MM.1S (cell line): ENCODE data around the gene METAP1D.

Source experiments
- DNase-seq: peaks from one replicate; pipeline ENCODE4 v3.0.0-alpha.2; 2015
- H2AFZ ChIP-seq: fragments of 300-600 bp; sonication (generic); 2 replicates; pipeline ENCODE4 v1.6.0; 2016; ENCODE audit warnings: antibody characterized with exemption, low read length
- H3F3A ChIP-seq: fragments of 300-600 bp; sonication (generic); 2 replicates; pipeline ENCODE4 v1.6.1; 2016; ENCODE audit warnings: mild to moderate bottlenecking, antibody characterized with exemption, low read length, moderate library complexity, mixed read lengths; ENCODE audit not compliant: insufficient read depth
- H3K27ac ChIP-seq: fragments of 300-600 bp; sonication (generic); 2 replicates; pipeline ENCODE4 v1.5.1; 2016; ENCODE audit warnings: mild to moderate bottlenecking, low read length
- H3K27me3 ChIP-seq: fragments of 300-600 bp; sonication (generic); replicated peaks from 2 replicates; pipeline ENCODE4 v1.6.0; 2016; ENCODE audit warnings: low read length; ENCODE audit not compliant: insufficient read depth
- H3K36me3 ChIP-seq: fragments of 300-600 bp; sonication (generic); replicated peaks from 2 replicates; pipeline ENCODE4 v1.6.1; 2016; ENCODE audit warnings: mild to moderate bottlenecking, low read length, mixed read lengths; ENCODE audit not compliant: insufficient read depth
- H3K4me1 ChIP-seq: fragments of 300-600 bp; sonication (generic); 2 replicates; pipeline ENCODE4 v1.6.1; 2016; ENCODE audit warnings: low read length, mixed read lengths
- H3K4me2 ChIP-seq: fragments of 300-600 bp; sonication (generic); 2 replicates; pipeline ENCODE4 v1.6.0; 2016; ENCODE audit warnings: low read depth, low read length
- H3K4me3 ChIP-seq: fragments of 300-600 bp; sonication (generic); 2 replicates; pipeline ENCODE4 v1.5.1; 2016; ENCODE audit warnings: low read length, mixed read lengths
- H3K79me2 ChIP-seq: fragments of 300-600 bp; sonication (generic); 2 replicates; pipeline ENCODE4 v1.6.1; 2016; ENCODE audit warnings: mixed run types, low read length, mixed read lengths
- H3K9ac ChIP-seq: fragments of 300-600 bp; sonication (generic); 2 replicates; pipeline ENCODE4 v1.6.1; 2016; ENCODE audit warnings: low read length, mixed read lengths
- H3K9me2 ChIP-seq: fragments of 300-600 bp; sonication (generic); replicated peaks from 2 replicates; pipeline ENCODE4 v1.6.1; 2016; ENCODE audit warnings: mild to moderate bottlenecking, low read length, mixed read lengths; ENCODE audit not compliant: insufficient read depth
- H3K9me3 ChIP-seq: fragments of 300-600 bp; sonication (generic); replicated peaks from 2 replicates; pipeline ENCODE4 v1.6.1; 2016; ENCODE audit warnings: mild to moderate bottlenecking, low read length, mixed read lengths; ENCODE audit not compliant: insufficient read depth
- H4K20me1 ChIP-seq: fragments of 300-600 bp; sonication (generic); 2 replicates; pipeline ENCODE4 v1.6.1; 2016; ENCODE audit warnings: mild to moderate bottlenecking, low read length, moderate library complexity, mixed read lengths; ENCODE audit not compliant: insufficient read depth
- EZH2 ChIP-seq: fragments of 300-600 bp; sonication (generic); optimal IDR thresholded peaks from 2 replicates; pipeline ENCODE3; 2017; ENCODE audit warnings: low read depth, mild to moderate bottlenecking, antibody characterized with exemption, low read length, mixed read lengths
- EZH2phosphoT487 ChIP-seq: fragments of 300-600 bp; sonication (generic); IDR thresholded peaks from 2 replicates; pipeline ENCODE4 v1.6.1; 2018; ENCODE audit warnings: antibody characterized with exemption, low read length
- TF ChIP-seq, protein P1 (sequence below): fragments of 300-600 bp; sonication (generic); IDR thresholded peaks from 2 replicates; pipeline ENCODE4 v1.5.1; 2016; ENCODE audit warnings: antibody characterized with exemption, low read length, mixed read lengths

METAP1D gene

DNA sequence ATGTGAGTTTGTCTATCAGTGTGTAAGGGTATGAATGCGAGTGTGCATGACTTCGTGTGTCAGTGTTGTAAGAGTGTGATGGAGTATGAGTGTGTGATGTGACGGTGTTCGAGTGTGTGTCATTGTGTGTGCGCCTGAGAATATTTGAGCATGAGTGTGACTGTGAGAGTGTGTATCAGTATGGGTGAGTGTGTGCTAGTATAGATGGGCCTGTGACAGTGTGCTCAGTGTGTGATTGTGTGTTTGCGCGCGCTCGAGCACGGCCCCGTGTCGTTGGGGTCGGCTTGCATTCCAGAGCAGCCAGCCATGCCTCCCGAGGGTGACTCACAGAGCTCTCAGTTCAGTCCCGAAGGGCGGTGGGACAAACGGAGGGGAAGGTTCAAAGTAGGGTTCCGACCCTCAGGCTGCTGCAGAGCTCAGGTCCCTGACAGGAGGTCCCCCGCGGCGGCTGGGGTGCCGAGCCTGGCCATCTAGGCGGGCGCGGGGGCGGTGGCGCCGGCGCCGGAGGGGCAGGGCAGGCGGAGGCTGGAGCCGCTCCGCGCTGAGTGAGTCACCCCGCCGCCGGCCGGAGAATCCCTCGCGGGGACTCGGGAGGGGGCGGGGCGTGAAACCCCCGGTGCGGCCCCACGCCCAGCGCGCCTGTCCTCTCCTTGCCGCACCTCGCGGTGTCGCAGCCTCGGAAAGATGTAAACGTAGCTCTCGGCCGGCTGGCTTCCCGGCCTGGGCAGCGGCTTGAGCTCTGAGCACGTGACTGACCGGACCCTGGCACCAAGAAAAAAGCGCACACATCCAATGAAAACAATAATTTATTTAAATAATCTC, 99.1 kb downstream of the METAP1D start:
- Histone ChIP-seq H3K79me2 (no peaks in the 10 kb centered on the region), H3K4me3 (no peak overlapping the region), H3K4me2 (no peak overlapping the region), H3F3A (no peaks in the 10 kb centered on the region), H4K20me1 (no peaks in the 10 kb centered on the region), H3K36me3 (no peaks in the 10 kb centered on the region), H3K9me3 (no peaks in the 10 kb centered on the region), H3K9me2 (no peaks in the 10 kb centered on the region), H3K4me1 (0 out of 2 replicates have a peak, but pooled peaks cover 5% of the 10 kb centered on the region), H3K9ac (no peak overlapping the region), H2AFZ (no peak overlapping the region), H3K27ac (no peak overlapping the region), H3K27me3 (peaks cover 82% of the 10 kb centered on the region)
- no peak for DNase-seq
- TF ChIP-seq, protein P1, sequence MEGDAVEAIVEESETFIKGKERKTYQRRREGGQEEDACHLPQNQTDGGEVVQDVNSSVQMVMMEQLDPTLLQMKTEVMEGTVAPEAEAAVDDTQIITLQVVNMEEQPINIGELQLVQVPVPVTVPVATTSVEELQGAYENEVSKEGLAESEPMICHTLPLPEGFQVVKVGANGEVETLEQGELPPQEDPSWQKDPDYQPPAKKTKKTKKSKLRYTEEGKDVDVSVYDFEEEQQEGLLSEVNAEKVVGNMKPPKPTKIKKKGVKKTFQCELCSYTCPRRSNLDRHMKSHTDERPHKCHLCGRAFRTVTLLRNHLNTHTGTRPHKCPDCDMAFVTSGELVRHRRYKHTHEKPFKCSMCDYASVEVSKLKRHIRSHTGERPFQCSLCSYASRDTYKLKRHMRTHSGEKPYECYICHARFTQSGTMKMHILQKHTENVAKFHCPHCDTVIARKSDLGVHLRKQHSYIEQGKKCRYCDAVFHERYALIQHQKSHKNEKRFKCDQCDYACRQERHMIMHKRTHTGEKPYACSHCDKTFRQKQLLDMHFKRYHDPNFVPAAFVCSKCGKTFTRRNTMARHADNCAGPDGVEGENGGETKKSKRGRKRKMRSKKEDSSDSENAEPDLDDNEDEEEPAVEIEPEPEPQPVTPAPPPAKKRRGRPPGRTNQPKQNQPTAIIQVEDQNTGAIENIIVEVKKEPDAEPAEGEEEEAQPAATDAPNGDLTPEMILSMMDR, result no peak
- TF ChIP-seq EZH2 (no peak), EZH2phosphoT487 (no peak)

DNA sequence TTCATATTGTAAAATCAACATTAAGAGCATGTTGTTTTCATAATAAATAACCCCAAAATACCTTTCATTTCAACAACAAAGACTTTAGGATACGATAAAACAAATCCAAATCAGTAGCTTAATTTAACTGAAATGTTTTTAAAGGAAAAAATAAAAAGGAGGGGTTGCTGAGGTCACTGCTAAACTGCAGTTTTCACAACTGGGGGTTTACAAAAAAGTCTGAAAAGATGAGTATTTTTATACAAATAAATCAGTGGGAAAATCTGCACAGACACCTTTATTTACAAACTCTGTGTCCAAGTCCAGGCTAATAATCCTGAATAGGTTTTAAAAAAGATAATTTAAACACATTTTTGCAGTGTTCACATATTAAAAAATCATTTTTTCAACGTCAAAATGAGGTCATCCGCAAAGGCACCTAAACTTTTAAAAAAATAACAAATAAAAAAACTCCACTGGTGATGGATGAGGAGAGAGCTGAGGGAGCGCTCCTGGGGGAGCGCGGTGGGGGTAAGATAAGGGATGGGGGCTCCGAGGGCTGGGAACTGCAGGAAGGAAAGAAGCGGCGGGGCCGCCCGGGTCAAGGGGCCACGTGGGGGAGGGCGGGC, 99.8 kb downstream of the METAP1D start:
- H3F3A ChIP-seq, result no peaks in the 10 kb centered on the region
- H4K20me1 ChIP-seq, result no peaks in the 10 kb centered on the region
- peaks cover 76% of the 10 kb centered on the region for H3K27me3 ChIP-seq
- TF ChIP-seq EZH2 (peak; percentile 74), EZH2phosphoT487 (no peak)
- no peaks in the 10 kb centered on the region for H3K36me3 ChIP-seq
- H3K4me3 ChIP-seq, result no peak overlapping the region
- 0 out of 2 replicates have a peak, but pooled peaks cover 10% of the 10 kb centered on the region for H3K4me1 ChIP-seq
- H2AFZ ChIP-seq, result no peak overlapping the region
- H3K27ac ChIP-seq, result no peak overlapping the region
- H3K4me2 ChIP-seq, result no peak overlapping the region
- H3K9me3 ChIP-seq, result no peaks in the 10 kb centered on the region
- H3K9ac ChIP-seq, result no peak overlapping the region
- no peaks in the 10 kb centered on the region for H3K9me2 ChIP-seq
- no peaks in the 10 kb centered on the region for H3K79me2 ChIP-seq
- DNase-seq, result no peak

- H2AFZ ChIP-seq, result no peak overlapping the region
- no peak overlapping the region for H3K9ac ChIP-seq
- H3K27ac ChIP-seq, result no peak overlapping the region
- no peaks in the 10 kb centered on the region for H3F3A ChIP-seq
- H4K20me1 ChIP-seq, result no peaks in the 10 kb centered on the region
- H3K4me3 ChIP-seq, result no peak overlapping the region
- no peaks in the 10 kb centered on the region for H3K9me2 ChIP-seq
- H3K4me2 ChIP-seq, result no peak overlapping the region
- H3K36me3 ChIP-seq, result no peaks in the 10 kb centered on the region
- no peak for DNase-seq
- H3K9me3 ChIP-seq, result no peaks in the 10 kb centered on the region
- TF ChIP-seq EZH2 (peak; percentile 28), EZH2phosphoT487 (peak; percentile 45; the same call in 1 of the 2 replicates)
- TF ChIP-seq, protein P1, result no peak
- no peaks in the 10 kb centered on the region for H3K79me2 ChIP-seq
- H3K4me1 ChIP-seq, result 0 out of 2 replicates have a peak, but pooled peaks cover 10% of the 10 kb centered on the region
- peaks cover 71% of the 10 kb centered on the region for H3K27me3 ChIP-seq
Observed at GRCh38 chr2:172100080-172100934, 100.6 kb downstream of the METAP1D start.
